Stimulated activated CD4-positive, alpha-beta T cell treated with anti-CD3 and anti-CD28 coated beads, Interleukin-1b, Interleukin-23, amount 100 ng/mL, for 24 hours (primary cell): Measurements from ENCODE around the gene ISL1.

Source experiments
- DNase-seq, 4 experiments: peaks; one replicate each; pipeline ENCODE4 v3.0.0-alpha.2; 2020; ENCODE audit warnings: low read depth in 4 of 4, low spot score in 1 of 4

Gene ISL1

DNA sequence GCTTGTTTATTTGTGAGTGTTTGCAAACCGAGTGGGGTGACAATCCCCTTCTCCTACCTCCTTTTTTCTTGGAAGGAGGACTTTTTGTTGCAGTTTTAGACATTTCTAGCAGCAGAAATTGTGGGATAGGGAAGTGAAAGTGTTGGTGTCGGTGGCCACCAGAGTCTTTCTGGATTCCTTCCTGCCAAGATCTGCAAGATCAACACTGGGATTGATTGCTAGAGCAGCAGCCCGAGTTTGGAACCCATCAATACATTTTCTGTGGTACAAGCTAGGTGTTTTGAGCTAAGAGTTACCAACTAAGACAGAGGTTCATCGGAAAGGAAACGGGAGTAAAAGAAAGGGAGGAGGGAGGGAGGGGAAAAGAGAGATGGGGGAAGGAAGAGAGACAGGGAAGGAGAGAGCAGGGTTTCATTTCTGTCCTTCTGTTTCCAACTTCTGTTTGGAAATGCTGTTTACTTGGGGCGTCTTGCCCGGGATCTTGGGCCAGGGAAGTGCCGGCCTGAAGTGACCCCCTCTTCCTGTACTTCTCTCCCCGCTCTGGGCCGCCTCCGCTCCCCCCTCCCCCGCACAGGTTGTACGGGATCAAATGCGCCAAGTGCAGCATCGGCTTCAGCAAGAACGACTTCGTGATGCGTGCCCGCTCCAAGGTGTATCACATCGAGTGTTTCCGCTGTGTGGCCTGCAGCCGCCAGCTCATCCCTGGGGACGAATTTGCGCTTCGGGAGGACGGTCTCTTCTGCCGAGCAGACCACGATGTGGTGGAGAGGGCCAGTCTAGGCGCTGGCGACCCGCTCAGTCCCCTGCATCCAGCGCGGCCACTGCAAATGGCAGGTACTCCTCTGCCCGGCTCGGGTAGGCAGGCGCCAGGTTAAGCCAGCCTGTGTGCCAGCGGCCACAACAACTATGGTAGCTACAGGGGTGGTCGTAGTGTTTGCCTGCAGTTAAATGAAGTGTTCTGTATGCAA is 4.0 kb downstream of the ISL1 start:
- no peak for DNase-seq

DNA sequence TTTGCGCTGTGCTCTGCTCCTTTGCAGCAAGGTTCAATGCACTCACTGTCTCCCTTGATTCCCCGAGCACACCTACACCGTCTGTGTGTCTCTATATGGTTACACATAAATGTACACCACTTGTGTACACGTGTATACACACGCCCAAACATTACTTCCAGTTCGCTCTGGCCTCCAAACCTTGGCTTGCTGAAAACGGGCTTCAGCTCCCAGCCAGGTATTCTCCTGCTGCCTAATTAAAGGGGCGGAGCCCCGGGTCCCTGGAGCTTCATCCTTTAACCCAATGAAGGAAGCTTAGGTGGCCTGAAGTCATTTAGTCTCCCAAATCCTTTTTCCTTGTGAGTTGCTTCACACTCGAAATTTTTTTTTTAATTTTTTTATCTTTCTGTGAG is 4.6 kb downstream of the ISL1 start:
- DNase-seq, result no peak

DNA sequence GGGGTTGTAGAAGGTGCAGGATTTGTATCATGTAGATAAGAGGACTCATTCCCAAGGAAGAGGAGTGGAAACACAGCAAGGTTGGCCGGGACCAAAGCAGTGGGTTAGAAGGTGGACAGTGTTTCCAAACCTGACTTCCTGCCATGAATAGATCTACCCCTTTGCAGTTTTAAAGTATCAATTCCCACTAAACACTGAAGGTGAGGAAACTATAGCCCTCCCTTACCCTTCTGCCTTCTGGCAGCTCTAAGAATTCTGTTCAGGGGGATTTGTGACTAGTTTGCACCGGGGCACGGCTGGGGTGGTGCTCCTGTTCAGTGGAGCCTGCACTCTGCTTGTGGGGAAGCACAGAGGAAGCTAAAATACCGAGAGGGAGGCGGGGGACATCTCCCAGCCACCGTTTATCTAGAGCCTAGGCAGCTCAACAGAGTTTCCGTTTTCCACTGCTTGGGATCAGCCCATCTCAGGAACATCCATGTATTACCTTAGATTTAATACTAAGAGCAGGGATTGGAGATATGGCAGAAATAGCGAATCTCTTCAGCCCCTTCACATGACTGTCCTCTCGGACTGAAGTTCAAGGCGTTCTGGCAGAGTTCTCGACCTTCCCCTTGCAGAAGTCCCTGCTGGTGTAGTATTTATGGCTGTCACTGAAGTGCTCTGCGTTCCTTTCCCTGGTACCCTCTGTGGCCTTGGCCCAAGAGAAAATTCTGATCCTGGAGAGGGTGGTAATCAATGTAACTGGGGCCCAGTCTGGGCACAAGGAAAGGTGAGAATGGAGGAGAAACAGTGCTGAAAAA is 5.4 kb downstream of the ISL1 start:
- DNase-seq, result no peak

DNA sequence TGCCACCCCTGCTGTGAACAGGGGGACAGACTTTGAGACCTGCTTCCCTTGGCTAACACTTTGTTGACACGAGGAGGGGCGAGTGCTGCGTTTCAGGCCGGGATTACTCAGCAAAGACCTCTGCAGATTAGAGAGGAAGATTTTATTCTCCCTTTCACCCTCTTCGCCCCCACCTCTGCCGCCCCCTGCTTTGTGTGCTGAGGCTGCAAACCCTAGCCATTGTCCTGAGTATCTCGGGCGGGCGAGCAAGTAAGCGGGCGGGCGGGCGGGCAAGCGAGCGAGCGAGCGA is 6.0 kb downstream of the ISL1 start:
- DNase-seq, result no peak

DNA sequence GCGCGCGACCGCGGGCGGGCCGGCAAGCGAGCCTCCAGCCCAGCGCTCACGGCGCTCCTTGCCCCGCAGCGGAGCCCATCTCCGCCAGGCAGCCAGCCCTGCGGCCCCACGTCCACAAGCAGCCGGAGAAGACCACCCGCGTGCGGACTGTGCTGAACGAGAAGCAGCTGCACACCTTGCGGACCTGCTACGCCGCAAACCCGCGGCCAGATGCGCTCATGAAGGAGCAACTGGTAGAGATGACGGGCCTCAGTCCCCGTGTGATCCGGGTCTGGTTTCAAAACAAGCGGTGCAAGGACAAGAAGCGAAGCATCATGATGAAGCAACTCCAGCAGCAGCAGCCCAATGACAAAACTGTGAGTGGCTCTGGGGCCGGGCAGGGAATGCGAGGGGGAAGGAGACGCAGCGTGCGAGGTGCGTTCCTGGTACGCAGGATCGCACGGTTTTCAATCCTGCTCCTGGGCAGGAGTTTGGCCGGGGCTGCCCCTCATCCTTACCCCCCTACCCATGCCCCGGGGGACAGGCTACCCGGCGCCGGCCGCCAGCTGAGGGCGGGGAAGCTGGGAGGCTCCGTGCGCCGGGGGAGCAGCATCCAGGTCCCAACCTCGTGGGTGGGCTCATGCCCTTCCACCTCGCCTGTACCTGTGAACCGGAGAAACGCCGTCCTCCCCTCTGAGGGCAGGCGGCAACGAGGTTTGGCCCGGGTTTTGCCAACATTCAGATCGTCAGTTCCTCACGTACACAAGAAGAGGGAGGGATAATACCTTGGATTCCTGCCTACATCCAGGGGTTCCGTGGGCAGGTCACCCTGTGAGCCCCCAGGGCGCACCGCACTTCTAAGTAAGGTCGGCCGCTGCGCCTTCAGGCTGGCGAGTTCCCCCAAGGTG is 6.6 kb downstream of the ISL1 start:
- DNase-seq, result no peak

DNA sequence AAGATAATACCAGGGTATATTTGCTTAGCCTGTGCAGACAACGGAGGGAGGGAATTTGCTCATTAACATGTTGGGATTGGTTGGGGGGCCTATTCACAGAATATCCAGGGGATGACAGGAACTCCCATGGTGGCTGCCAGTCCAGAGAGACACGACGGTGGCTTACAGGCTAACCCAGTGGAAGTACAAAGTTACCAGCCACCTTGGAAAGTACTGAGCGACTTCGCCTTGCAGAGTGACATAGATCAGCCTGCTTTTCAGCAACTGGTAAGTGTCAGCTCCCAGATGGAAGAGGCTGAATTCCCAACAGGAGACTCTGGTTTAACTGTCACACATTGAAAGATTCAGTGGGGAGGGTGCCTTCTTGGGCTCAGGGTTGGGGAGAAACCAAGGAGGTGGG is 7.9 kb downstream of the ISL1 start:
- DNase-seq, result no peak

DNA sequence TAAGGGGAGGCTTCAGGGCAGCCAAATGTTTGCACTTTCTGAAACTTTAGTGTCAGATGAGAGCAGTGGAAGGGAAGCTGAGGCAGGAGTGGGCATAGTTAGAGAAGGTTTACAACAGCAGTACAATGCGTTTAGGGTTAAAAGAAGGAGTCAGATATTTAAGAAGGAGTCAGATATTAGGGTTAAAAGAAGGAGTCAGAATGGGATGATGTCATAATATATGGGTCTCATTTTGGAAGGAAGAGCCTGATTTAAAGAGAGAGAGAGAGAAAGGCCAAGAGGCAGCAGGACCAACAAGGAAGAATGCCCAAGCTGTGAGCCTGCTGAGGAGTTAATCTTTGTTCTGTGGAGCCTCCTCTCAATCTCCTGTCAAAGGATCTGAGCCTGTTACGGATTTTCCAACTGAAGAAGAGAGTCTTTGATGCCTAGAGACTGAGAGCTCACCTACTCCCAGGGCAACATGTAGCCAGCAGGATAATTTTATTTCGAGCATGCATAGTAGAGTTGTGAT is 9.5 kb downstream of the ISL1 start:
- DNase-seq, result no peak

DNA sequence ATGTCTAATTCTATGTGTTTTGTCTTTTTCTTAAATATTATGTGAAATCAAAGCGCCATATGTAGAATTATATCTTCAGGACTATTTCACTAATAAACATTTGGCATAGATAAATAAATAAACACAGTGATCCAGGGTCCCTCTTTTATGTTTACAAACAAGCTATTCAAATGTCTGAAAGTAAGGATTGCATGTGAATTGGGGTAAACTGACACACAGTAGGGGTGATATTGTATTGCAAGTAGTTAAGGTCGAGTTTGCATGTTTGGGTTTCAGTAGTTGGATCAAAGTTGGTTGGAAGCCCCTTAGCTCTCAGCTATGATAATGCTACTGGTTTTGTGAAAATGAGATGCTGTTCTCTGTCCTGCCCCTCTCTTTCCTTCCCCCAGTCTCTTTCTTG is 11.4 kb downstream of the ISL1 start:
- no peak for DNase-seq

DNA sequence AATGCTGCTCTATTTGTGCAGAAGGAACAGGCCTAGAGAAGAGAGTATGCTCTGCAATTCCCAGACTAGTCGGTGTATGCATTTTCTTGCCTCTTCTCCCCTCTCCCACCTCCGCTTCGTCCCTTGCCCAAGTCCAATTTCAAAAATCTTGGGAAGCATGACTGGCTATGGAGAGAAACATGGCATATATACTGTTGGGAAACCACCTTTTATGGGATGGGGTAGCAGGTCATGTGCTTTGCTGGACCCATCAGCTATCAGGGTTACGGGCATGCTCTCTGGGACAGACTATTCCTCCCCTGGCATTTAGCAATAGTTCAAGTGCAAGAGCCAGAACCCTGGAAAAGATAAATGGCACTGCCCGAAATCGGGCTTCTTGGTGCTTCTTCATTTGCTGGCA is 12.0 kb downstream of the ISL1 start:
- DNase-seq, result no peak

DNA sequence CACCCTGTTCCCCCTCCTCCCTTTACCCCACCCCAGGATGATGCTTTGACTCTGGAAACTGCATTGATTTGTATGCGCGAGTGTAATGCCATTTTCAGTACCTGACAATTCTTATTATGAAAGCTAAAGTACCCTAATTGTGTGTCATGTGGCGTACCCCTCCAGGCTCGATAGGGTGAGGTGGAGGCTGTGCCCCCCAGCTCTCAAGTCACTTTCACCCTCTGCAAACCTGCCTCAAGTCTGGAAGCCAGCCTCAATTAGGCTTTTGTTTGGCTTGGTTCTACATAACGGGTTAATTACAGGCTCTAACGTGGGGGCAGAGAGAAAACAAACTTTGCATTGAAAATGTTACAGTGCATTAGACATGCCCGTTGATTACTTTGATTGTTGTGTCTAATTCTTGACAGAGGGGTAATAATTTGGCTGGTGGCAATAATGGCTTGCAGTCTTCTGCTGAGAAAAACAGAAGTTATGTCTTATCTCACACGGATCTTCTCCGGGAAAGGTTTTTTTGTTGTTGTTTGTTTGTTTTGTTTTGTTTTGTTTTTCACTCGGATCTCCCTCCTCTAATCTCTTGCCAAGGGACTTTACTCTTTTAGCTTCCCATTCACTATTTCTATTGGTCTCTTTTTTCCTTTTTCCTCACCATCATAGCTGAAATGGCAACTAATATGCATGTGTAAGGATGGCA is 12.6 kb downstream of the ISL1 start:
- DNase-seq, result no peak

DNA sequence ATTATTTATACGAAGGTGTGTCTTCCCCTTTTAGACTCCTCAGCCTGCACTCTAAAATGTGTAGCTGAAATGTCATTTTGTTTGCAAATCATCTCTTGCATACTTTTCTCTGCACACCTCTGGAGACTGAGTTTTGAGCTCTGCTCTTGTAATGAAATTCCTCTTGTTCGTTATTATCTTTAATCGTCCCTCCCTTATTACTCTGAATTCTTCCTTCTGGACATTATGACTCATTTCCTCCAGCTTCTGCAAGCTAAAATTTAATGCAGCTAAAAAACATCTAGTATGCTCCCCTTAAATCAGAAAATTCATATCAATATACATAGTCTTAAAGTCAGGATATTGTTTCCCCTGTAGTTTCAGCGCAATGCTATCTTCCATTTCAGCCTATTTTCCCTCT is 13.5 kb downstream of the ISL1 start:
- DNase-seq, result no peak

DNA sequence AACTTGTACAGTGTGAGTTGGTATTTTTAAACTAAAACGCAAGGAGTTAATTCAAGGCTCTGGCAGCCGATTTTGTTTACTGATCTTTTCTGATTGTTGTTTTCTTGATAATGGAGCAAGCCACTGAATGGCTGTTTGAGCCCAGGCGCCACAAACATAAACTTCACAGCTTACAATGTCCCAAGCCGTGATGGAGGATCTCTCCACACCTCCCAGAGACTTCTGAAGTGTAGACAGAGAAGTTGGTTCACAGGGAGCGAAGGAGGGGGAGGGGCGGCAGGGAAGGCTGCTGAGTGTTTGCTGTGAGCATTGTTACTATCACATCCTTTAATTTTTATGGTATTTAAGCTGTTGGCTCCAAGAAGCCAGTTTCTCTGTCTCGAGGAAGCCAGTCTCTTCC is 14.7 kb downstream of the ISL1 start:
- DNase-seq, result no peak

DNA sequence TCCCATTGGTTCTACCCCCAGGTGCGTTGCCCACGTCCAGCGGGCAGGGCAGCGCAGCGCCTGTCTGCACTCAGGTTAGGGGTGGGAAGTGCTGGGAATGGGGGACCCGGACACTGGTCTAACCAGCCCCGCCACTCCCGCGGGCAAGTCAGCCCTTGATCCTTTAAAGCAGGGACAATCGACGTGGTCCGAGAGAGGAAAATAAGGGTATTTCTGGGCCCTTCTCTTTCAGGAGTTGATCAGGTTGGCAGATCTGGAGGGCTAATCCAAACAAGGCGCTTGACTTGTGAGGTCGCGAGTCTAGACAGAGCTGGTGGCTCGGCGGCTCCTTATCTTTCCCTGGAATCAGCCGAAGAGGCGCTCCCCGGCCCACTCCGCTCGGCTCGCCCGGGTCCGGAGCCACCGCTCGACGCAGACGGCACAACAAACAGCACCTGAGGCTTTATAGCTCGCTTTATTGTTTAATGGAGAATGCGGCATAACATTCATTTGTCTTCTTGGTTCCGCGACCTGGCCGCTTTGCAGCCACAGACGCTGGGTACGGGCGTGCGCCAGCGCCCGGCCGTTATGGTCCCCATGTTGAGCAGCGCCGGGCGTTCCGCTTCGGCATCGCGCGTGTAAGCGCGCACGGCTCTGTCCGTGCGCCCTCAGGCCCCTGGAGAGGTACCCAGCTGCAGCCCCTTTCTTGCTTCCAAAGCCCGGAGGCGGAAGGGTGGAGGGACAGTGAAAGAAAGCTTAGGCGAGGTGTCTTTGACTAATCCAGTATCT is 15.8 kb downstream of the ISL1 start:
- no peak for DNase-seq

DNA sequence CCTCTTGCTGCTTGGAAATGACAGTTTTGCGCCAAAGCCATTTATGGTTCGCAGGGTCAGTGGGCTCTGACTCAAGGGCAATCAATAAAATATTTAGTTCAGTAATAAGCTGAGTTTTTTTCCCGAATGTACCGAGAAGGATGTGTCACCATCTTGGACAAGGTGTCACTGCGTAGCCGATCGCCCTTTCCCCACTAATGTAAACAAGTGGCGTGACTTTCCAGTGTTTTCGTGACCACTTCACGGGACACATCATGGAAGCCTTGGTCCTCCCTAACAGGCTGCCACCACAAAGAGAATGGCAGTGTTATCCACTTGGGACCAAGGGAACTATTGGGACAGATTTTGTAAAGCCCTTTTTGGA is 16.4 kb downstream of the ISL1 start:
- no peak for DNase-seq

DNA sequence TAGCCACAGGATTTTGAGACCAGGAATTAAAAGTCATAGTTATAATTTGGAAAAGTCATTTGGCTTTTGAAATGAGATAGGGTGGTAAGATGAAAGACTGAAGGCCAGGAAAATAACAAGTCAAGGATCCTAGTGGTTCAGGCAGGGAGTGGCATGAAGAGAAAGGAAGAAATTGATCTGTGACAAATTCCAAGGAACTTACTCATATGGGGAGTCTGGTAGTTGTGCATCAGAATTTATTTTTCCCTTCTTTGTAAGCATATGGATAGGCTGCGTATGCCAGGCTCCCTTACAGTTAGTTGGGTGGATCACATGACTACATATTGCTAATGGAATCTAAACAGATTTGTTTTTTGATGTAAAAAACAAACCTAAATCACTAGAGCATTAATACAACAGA is 21.0 kb downstream of the ISL1 start:
- no peak for DNase-seq

DNA sequence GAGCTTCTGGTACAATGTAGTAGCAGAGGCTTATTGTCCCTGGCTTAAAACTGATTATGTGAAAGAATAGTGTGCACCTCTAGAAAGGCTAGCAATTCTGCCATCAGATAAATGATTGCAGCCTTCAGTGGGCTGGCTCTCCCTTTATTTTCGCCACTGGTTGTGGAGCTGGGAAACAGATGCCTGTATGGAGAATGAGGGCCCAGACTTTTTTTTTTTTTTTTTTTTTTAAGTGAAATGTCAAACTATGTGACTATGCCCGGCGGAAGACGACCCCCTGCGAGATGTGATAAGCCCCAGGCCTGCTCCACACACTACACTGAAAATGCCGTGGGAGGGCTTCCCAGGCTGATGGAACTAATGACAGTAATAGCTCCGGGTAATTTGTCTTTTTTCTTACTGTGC is 28.7 kb downstream of the ISL1 start:
- DNase-seq, result no peak

DNA sequence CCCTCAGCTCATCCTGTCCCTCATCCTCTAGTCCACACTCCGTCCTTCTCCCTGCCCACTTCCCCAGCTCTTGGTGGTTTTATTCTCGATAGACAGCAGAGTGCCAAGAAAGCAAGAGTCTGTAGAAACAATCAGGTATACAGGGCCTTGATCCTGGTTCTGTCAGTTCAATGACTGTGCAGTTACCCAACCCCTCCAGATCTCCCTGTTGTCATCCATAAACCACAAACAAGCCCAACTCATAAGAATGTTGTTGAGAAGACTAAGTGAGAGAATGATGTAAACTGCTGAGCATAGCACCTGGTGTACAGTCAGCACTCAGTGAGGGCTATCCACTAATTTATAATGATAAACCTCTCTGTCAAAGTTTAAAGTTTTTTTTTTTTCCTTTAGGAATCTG is 31.3 kb downstream of the ISL1 start:
- DNase-seq, result no peak

DNA sequence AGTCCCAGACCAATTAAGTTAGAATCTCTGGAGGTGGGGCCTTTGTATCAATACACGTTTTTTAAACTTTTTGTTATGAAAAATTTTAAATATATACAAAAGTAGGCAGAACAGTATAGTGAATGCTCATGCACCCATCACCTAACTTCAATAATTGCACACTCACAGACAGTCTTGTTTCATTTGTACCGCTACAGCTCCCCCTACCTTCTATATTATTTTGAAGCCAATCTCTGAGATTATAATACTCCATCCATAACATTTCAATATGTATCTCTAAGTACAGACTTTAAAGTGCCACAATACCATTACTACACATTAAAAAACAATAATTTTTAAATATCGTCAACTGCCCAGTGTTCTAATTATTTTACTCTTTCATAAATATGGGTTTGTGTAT is 32.9 kb downstream of the ISL1 start:
- DNase-seq, result no peak

DNA sequence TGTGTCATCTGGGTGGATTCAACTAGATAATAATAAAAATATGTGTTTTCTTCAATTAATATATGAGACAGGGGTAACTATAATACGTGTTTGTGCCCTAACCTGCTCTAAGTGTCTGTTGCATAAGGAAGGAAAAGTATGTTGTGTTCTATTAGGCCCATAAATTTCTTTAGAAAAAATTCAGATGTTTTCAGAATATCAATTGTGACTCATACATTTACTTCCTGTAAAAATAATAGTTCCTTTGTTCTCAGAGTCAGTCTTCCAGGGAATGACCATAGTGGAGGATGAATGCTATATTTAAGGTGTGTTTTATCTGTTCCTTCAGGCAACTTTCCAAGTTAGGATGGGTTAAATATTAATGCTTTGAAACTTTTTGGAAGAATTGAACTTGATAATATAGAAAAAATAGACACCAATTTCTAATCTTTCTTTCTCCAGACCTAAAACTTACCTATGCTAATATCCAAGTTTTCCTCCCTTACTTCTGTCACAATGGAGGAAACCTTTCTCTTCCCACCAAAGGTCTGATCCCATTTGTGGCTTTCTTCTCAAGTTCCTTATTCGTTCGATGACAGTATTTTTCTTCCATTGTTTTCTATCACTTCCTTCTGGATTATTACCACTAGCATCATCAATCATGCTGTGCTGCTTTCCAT is 49.9 kb downstream of the ISL1 start:
- DNase-seq, result no peak

DNA sequence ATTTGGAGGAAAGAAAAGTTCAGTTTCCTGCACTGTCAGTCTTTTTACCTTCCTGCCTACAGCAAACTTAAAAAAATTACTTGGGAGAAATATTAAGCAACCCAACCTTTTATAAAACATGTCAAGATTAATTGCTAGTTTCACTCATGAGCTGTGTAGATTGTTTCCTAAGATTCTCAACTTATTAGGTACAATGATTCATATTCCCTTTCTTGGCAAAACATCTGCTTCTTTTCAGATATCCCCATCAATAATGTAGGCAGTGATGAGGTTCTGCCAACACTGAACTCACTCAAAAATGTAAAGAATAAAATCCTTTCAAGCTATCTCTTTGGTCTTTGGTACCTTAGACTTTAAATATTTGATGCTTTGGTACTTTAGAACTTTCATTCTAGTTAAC is 56.0 kb downstream of the ISL1 start:
- no peak for DNase-seq
